DMS53 (cell line): ENCODE results near the gene RHEB.
"Not testable (repeated sequence)": the region's sequence is repeated elsewhere in the genome, so short reads cannot be mapped to it uniquely, and the experiment has no call there.

Source experiments
- DNase-seq: peaks from one replicate; lab custom pipeline; 2025; lab: John Stamatoyannopoulos, UW

The RHEB gene, protein sequence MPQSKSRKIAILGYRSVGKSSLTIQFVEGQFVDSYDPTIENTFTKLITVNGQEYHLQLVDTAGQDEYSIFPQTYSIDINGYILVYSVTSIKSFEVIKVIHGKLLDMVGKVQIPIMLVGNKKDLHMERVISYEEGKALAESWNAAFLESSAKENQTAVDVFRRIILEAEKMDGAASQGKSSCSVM

DNA sequence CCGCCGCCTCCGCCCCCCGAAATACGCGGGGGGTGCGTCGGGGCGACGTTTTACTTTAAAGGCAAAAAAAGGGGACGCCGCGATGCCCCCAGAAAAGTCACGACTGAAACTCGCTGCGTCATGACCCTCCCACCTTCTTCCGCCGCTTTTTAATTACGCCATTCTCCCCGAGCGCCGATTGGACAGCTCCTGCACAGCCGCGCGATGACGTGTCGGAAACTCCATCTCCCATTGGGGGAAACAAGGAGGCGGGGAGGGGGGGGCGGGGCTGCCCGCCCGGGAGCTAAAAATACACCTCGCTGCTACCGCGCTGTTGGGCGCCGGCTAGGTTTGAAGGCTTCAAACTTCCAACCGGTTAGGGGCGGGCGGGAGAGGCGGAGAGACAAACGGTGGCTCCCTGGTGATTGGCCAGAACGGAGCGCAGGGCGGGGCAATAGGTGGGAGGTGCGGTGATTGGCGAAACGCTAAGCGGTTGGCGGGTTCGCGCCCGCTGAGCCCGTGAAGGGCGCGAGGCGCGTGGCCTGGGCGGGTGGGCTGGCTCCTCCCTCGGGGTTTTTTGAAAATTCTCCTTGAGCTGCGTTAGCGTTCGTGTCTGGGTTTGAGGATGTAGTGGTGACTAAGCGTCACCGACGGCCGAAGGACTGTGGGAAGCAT lies at the start of gene RHEB:
RHEB (minus strand) TSS at position 131 of the 654 bp plus-strand sequence. CDS start 384 bp downstream, outside the sequence.
- DNase-seq = peak; percentile 100

DNA sequence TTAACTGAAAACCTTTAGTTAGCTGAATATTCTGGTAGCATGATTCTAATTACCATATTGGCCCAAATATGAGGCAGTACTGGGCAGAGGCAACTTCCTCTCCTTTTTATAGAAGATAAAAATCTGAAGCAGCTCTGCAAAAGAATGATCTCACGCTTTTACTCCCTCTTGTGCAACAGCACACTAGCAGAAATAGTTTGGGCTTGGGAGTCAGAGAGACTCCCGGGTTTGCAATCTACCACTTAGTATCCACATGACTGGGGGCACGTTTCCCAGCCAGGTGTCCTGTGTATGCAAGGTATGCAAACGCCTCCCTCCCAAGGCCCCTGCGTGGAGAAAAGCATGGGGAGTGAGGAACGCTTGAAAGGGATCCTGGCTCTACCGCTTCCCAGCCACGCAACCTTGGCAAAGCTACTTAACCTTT lies 47.2 kb upstream of the RHEB start:
- no peak for DNase-seq

DNA sequence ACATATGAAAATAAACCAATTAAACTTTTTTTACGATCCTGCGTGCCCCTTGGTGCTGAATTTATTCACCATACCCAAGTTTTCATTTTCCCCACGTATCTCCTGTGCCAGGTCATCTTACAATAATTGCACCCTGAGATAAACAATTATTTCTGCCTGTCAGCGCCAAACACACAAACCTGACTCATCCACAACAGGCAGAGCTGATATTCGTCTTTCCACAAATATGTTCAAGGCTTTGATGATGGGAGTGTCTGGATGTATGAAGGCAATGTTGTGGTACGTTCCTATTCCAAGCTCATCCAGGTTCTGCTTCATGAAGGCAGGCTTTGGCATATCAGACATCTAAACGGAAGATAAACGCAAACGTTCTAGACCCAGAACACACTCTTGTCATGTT lies 45.8 kb upstream of the RHEB start:
- no peak for DNase-seq

DNA sequence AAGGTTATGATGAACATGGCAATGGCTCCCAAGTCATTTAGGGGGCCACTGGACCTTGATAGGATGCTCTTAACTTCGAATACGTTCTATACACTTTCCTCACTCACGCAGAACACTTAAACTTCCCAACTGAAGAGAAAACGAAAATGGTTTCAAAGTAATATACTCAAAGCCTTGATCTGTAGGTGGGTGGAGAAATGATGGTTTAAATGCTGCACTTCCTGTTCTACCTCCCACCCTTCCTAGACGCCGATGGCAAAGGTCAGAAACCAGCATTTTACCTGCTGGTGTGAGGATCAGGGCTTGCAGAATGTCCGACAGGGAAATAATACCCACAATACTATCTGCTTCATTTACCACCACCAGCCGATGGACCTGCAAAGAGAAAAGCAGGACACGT lies 40.5 kb upstream of the RHEB start:
- no peak for DNase-seq

DNA sequence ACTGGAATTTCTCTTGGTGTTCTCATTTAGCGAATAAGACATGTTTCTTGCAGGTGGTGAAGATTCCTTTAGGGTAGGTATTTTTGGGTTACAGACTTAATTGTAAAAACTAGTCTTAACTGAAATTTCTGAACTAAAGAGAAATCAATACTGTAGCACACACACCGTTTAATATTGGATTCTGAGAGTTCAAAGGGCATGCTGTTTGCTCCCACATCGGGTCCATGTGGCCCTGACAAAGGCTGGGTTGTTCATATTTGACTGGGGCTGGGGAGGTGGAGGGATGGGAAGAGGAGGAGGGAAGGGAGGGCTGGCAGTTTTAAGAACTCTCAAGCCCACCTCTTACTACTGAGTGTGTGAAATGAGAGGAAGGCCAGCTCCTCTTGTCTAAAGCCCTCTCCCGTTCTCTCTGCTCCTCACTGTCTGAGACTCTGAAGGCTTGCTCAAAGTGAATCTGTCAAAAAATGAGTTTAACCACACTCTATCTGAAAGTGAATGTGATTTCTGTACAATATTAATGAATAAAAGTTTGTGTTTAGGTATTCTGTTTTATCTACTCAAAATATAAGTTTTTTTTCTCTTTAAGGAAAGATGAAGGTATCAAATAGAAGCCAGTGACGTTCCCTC lies 40.0 kb upstream of the RHEB start:
- DNase-seq = no peak

DNA sequence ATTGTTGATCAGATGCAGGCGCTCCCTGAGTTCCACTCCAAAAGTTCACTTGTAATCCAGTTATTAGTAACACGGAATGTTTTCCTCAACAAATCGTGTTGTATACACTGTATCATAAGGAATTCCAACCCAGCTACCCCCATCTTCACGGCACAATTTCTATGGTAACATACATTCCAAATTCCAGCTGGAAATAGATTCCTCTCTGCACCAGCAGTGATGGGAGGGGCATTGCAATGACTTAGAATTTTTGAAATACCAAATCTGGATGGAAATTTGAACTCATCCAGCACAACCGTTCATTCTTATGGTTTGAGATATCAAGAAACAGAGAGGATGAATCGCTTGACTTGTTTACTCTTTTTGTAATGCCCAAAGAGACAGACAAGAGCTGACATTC lies 38.9 kb upstream of the RHEB start:
- no peak for DNase-seq

DNA sequence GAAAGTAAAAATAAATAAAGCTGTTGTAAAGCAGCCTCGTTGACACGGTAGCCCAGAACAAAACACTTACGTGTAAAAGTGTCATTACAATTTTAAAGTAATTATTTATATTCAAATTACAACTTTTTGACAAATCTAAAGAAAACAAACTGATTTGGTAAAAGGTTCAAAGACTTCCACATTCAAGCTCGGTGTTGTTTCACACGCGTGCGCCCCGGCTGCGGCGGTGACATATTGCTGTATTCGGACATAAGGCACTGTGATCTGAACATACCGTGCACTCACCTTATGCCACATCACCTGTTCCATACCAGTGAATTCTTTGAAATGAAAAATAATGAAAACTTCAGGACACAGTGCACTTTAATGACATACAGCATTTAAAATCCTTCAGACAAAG lies 36.9 kb upstream of the RHEB start:
- no peak for DNase-seq

DNA sequence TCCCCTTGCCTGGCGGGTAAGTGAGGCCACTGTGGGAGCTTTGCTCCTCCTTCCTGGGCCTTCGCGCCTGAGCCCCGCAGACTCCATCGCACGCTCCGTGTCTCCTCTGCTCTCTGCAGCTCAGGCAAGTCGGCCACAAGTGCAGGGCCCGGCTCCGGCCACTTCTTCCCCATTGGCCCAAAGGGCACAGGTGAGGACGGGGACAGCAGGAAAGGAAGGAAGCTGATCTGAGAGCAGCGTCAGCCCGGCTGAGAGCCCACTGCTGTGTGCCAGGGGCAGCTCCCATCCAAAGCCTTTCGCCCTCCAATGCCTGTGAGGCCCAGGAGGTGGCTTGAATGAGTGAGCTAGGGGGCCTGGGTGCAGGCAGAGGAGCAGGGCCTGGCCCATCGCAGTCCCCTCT lies 33.7 kb upstream of the RHEB start:
- peak; percentile 74 for DNase-seq

DNA sequence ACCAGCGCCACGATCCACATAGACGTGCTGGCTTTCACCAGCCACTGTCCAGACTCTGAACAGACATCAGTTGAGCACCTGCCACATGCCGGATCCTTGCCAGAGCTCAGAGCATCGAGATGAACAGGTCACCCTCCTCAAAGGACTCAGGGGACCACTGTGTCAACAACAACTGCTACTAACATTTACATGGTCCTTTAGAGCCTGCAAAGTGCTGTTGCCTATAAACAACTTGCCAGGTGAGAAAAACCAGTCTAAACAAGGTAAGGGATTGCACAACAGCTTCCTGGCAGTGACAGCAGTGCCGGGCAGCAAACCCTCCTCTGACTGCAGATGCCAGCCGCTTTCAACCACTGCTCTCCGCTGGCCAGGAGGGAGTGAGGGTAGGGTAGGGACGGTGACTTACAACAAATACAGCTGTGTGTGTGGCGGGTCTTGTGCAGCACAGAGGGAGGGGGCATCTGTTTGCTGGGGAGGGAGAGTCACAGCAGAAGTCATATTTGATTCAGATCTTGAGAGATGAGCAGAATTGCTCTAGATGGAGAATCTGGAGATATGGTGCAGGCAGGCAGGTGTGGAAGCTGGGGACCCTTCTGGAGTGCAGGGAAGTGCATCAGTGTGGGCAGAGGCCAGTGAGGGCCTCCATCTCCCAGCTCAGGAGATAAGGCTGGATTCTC lies 32.8 kb upstream of the RHEB start:
- peak; percentile 99 for DNase-seq

DNA sequence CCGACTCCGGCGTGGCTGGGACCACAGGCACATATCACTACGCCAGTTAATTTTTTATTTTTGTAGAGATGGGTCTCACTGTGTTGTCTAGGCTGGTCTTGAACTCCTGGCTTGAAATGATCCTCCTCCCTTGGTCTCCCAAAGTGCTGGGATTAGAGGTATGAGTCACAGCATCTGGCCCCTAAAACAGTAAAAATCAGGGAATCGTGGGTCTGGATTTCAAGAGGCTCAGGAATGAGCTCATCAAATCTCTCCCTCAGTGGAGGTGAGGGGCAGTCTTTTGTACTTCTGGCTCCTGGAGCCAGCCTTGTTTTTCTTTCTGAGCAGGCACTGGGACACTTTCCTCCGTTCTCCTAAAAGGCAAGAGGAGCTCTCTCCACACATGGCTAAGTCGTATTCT lies 32.1 kb upstream of the RHEB start:
- peak; percentile 93 for DNase-seq

DNA sequence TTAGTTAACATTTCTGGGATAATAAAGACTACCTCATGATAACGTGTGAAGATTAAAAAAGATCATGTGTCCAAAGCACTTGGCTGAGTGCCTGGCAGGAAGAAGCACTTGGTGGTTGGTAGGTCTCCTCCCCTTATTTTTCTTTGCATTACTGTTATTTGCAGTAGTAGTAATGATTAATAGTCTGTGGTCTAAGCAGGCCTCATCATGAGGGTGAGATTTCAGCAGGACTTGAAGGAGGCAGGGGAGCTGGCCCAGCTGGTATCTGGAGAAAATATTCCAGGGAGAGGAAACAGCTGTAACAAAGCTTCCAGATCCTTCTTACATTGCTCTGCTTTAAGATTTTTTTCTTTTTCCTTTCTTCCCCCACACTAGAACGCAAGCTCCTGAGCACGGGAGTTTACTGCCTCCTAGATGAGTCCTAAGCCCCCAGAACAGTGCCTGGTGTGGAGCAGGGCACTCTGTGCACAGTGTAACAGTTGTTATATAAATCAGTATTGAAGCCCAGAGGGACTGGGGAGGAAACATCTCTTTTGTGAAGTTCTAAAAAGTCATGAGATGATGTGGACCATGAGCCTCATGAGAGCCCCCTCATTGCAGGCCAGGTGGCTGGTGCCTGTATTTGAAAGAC lies 31.1 kb upstream of the RHEB start:
- DNase-seq = peak; percentile 97

DNA sequence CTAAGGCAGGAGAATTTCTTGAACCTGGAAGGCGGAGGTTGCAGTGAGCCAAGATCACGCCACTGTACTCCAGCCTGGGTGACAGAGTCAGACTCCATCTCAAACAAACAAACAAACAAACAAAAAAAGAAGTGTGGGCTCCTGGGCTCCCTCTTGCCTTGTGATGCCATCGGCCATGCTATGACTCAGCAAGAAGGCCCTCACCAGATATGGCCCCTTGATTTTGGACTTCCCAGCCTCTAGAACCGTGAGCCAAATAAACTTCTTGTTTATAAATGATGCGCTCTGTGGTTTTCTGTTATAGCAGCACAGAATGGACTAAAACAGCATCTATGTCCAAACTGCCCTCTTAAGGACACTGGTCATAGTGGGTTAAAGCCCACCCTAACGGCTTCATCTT lies 29.9 kb upstream of the RHEB start:
- peak; percentile 33 for DNase-seq

DNA sequence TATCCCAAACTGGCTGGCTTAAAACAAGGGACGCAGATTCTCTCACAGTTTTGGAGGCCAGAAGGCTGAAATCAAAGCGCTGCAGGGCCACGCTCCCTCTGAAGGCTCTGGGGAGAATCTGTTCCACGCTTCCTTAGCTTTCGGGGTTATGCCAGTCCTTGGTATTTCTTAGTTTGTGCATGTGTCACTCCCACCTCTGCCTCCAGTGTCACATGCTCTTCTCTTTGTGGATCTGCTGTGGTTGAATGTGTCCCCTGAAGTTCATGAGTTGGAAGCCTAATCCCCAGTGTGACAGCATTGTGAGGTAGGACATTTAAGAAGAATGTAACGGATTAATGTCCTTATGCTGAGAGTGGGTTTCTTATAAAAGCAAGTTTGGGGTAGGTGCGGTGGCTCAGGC lies 29.4 kb upstream of the RHEB start:
- no peak for DNase-seq

DNA sequence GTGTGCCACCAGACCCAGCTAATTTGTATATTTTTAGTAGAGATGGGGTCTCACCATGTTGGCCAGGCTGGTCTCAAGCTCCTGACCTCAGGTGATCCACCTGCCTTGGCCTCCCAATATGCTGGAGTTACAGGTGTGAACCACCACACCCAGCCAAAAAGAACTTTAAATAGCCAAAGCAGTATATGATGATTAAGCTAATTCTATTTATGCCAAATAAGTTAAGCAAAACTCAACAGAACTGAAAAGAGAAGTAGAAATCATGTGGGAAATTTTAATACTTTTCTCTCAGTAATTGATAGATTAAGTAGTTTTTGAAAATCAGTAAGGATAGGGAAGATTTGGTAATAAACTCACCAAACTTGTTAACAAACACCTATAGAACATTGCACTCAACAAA lies 24.5 kb upstream of the RHEB start:
- DNase-seq = no peak

DNA sequence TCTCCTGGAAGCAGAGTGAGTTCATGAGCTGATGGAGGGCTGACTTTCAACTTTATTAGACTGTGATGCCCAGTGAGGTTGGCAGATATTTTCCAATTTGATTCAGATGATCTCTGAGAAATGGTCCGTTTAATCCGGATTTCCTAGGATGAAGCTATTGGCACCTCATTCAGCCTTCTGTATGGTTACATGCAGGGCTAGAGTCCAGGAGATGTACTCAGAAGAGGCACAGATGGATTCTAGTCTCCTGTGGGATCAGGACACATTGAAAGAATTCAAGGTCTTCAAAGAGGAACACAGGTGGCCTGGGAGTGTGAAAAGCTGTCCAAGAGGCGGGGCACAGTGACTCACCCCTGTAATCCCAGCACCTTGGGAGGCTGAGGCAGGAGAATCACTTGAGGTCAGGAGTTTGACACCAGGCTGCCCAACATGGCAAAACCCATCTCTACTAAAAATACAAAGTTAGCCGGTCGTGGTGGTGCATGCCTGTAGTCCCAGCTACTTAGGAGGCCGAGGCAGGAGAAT lies 23.0 kb upstream of the RHEB start:
- peak; percentile 15 for DNase-seq

DNA sequence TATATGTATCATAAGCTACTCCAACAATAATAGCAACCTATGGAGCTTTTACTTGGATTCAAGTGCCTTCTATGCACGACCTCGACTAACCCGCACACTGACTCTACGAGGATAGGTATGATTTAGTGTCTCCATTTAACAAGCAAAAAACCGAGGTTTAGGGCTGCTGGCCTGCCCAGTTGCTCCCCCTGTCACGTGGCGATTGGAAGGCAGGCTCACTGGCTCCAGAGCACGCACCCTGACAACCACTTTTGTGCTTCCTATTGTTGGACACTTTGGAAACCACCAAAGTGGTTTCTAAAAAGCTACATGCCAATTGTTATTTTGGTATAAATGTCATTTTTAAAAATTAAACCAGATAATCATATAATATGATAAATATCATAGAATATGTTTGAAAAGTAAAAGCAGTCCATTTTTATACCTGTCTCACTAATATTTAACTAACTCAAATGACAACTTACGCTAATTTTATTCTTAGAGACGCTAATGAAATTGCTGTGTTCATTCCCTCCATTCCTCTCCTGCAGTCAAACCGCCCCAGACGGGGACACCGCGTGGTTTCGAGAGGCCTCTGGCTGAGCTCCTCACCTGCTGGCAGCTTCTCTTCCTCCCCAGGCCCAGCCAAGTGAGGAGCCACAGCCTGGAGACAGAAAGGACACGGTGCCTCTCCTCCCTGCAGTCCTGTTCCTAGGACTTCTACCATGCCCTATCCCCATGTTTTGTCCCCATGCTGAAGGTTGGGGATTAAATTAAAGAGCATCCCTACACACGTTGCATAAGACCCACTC lies 22.2 kb upstream of the RHEB start:
- no peak for DNase-seq

DNA sequence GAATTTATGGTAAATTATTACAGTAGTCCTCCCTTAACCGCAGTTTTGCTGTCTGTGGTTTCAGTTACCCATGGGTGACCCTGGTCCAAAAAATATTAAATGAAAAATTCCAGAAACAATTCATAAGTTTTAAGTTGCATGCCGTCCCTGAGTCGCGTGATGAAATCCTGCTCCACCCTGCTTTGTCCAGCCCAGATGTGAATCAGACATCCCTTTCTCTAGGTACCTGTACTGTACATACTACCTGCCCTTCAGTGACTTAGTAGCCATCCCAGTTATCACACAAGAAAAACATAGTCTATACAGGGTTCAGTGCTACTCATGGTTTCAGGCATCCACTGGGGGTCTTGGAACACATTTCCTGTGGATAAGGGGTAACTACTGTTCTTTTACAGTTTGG lies 20.5 kb upstream of the RHEB start:
- no peak for DNase-seq

DNA sequence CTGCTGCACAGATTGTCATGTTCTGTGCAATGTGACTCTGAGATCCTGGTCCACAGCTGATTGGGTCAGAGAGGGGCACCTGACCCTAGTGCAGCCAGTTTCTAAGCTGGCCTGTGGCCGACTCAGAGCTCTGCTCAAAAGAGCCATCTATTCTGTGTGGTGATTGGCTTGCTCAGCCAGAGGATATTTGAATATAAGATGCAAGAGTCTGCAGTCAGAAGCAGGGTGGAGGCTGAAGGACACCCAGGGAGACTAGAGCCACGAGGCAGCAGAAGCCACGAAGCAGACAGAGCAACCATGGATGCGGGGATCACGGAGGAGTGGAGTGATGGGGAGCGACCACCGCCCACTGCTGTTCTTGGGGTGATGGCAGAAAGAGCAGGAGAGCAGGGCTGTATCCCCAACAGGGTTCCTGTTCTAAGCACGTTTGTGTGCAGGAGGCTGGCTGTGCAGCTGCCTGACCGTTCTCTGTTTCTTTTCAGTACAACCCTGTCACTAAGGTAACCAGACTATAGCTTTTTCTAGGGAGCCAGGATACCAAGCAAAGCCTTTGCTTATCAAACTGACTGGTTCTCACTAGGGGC lies 19.5 kb upstream of the RHEB start:
- DNase-seq = peak; percentile 49

DNA sequence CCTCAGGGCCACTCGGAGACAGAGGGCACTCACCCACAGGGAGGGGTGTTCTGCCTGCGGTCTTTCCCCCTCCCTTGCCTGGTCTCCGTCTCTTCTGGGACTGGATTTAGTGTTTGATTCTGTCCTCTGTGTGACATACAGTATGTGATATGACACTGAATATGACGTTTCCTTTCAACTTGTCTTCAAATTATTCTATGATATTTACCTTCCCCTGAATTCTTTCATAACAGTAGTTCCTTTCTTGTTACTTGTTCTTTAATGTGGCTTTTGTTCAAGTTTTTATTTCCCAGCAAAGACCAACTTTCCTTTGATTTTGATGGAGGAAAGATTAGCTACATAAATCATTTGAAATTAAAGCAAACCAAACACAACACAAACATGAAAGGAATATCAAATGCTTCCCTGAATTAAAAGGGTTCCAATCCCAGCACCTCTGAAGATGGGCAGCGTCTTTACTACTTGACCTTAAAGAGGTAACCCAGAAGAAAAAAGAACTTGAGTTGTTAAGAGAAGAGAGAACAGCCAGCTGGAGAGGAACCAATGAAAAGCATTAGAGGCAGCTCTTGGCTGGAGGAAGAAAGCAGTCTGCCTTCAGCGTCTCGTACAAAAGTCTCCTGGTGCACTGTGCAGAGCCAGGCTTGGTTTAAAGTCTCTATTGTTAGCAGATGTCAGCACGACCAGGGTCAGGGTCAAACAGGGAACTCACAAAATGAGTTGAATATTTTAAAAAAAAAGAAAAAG lies 18.3 kb upstream of the RHEB start:
- no peak for DNase-seq

DNA sequence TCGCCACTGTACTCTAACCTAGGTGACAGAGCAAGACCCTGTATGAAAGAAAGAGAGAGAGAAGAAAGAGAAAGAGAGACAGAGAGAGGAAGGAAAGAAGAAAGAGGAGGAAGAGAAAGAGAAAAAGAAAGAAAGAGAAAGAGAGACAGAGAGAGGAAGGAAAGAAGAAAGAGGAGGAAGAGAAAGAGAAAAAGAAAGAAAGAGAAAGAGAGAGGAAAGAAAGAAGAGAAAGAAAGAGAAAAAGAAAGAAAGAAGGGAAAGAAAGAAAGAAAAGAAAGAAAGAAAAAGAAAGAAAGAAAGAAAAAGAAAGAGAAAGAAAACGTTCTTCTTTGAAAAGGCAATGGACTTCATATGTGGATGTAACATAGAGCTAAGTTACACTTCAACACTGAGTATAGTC lies 16.5 kb upstream of the RHEB start:
- not testable (repeated sequence) for DNase-seq
